Epithelial cell of esophagus (primary cell): ENCODE results near the gene MBD3.

Experiments used
- DNase-seq: peaks from one replicate; pipeline ENCODE4 v3.0.0; 2010; ENCODE audit warnings: low read depth
- H3K4me3 ChIP-seq: 2 replicates; pipeline ENCODE4 v1.5.1; 2011; ENCODE audit warnings: mild to moderate bottlenecking, low read length, control low read depth
- CTCF ChIP-seq: IDR thresholded peaks from 2 replicates; pipeline ENCODE4 v1.5.1; 2011; ENCODE audit warnings: low read depth, mild to moderate bottlenecking, low read length, control low read depth, inconsistent platforms; ENCODE audit not compliant: insufficient read depth; ENCODE audit errors: missing control alignments

Gene MBD3

DNA sequence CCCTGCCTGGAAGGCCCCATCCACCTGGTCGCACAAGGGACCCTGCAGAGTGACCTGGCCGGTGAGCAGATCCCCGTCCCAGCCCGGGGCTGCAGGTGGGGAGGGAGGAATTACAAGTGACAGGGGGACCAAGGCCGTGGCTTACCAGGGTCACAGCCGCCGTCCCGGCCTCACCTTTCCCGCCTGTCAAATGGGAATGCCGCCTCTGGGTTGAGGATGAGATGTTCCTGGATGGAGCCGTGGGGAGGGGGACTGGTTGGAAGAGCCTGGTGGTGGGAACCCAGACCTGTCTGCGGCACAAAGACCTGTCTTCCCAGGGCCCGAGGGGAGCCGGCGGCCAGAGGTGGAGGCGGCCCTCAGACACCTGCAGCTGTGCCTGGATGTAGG, 63.2 kb downstream of the MBD3 start:
- no peak overlapping the region for H3K4me3 ChIP-seq
- no peak for TF ChIP-seq CTCF
- no peak for DNase-seq

GRCh38 chr19:1528596-1529429, 63.9 kb downstream of the MBD3 start:
- DNase-seq, result no peak
- no peak for TF ChIP-seq CTCF
- no peak overlapping the region for H3K4me3 ChIP-seq

GRCh38 chr19:1527650-1528309, 64.9 kb downstream of the MBD3 start:
- H3K4me3 ChIP-seq, result no peak overlapping the region
- no peak for TF ChIP-seq CTCF
- no peak for DNase-seq

- no peak for TF ChIP-seq CTCF
- DNase-seq, result peak; percentile 49
- H3K4me3 ChIP-seq, result no peak overlapping the region
Measured at GRCh38 chr19:1526979-1527649, 65.6 kb downstream of the MBD3 start.

DNA sequence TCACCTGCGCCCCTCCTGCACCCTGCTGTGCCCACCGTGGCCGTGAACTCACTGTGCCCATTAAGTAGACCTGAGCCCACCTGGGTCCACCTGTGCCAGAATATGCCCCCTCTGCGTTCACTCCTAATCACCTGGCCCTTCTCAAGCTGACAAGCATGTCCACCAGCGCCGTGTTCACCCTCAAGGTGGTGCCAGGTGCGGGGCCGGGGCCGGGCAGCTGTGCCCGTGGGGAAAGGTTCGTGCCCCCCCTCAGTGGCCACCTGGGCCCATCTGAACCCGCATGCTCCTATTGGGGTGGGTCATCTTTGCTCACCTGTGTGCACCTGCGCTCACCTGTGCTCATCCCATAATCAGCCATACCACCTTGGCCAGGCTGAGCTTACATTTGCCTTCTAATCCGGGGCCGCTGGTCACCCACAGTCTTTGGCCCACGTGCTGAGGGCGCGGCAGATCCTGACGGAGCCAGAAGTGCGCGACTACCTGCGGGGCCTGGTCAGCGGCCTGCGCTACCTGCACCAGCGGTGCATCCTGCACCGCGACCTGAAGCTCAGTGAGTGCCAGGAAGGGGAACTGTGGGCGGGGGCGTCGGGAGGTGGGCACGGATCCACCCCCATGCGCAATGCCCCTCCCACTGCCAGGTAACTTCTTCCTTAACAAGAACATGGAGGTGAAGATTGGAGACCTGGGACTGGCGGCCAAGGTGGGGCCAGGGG, 66.4 kb downstream of the MBD3 start:
- H3K4me3 ChIP-seq, result no peak overlapping the region
- no peak for TF ChIP-seq CTCF
- no peak for DNase-seq

- no peak for TF ChIP-seq CTCF
- no peak overlapping the region for H3K4me3 ChIP-seq
- DNase-seq, result no peak
Measured at GRCh38 chr19:1525343-1525742, 67.3 kb downstream of the MBD3 start.
